SK-N-SH (cell line): ENCODE measurements around the gene FOXP2.
"Not testable (repeated sequence)": the region's sequence is repeated elsewhere in the genome, so short reads cannot be mapped to it uniquely, and the experiment has no call there.

Experiments
- CHD2 ChIP-seq: fragments of 150-350 bp; IDR thresholded peaks from 2 replicates; pipeline ENCODE4 v1.6.1; 2018; ENCODE audit warnings: low read length; ENCODE audit not compliant: partially characterized antibody
- EP300 ChIP-seq, 2 experiments: IDR thresholded peaks; 2 replicates each; pipeline versions ENCODE4 v1.4.0 to v1.6.1; 2012; ENCODE audit warnings: borderline replicate concordance in 1 of 2, low read depth in 1 of 2, low read length in 1 of 2
- GATA2 ChIP-seq: sonication (generic); formaldehyde crosslinking; IDR thresholded peaks from 2 replicates; pipeline ENCODE4 v1.5.0; 2020; ENCODE audit warnings: mild to moderate bottlenecking, missing genetic modification reagents
- POLR2AphosphoS5 ChIP-seq: IDR thresholded peaks from 2 replicates; pipeline ENCODE4 v1.6.1; 2012; ENCODE audit warnings: low read depth, low read length
- RAD21 ChIP-seq: IDR thresholded peaks from 2 replicates; pipeline ENCODE4 v1.6.1; 2012; ENCODE audit warnings: mild to moderate bottlenecking, low read length
- SIN3A ChIP-seq: IDR thresholded peaks from 2 replicates; pipeline ENCODE4 v1.6.1; 2012; ENCODE audit warnings: low read depth, mild to moderate bottlenecking, low read length, moderate library complexity, borderline replicate concordance
- YY1 ChIP-seq: IDR thresholded peaks from 2 replicates; pipeline ENCODE4 v1.4.0; 2012; ENCODE audit warnings: low read depth, mild to moderate bottlenecking
- TF ChIP-seq, protein P1 (sequence below): fragments of 150-350 bp; IDR thresholded peaks from 2 replicates; pipeline ENCODE4 v1.6.1; 2016; ENCODE audit warnings: mild to moderate bottlenecking, low read depth, low read length
- TF ChIP-seq, protein P2 (sequence below): fragments of 200-600 bp; sonication (generic); IDR thresholded peaks from 2 replicates; pipeline ENCODE4 v1.6.1; 2017; ENCODE audit warnings: antibody characterized with exemption, mild to moderate bottlenecking, moderate library complexity
- TF ChIP-seq, protein P3 (sequence below): IDR thresholded peaks from 2 replicates; pipeline ENCODE4 v1.6.1; 2012; ENCODE audit warnings: mild to moderate bottlenecking, low read depth, low read length, moderate library complexity

DNA sequence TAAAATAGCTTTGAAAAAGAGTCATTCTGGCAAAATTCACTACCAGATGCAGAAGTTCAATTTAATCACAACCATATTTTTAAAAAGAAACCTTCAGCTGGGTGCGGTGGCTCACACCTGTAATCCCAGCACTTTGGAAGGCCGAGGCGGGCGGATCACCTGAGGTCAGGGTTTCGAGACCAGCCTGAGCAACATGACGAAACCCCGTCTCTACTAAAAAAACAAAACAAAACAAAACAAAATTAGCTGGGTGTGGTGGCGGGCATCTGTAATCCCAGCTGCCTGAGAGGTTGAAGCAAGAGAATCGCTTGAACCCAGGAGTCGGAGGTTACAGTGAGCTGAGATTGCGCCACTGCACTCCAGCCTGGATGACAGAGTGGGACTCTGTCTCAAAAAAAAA is 194.2 kb downstream of the FOXP2 start:
- not testable (repeated sequence) for TF ChIP-seq GATA2 (CRISPR knock-in tag); RAD21; EP300 (IDR thresholded peaks at IDR 0.05; ENCODE audit: borderline replicate concordance in 1 of 2, low read depth in 1 of 2, low read length in 1 of 2); YY1; SIN3A; POLR2AphosphoS5; CHD2
- TF ChIP-seq, protein P1, sequence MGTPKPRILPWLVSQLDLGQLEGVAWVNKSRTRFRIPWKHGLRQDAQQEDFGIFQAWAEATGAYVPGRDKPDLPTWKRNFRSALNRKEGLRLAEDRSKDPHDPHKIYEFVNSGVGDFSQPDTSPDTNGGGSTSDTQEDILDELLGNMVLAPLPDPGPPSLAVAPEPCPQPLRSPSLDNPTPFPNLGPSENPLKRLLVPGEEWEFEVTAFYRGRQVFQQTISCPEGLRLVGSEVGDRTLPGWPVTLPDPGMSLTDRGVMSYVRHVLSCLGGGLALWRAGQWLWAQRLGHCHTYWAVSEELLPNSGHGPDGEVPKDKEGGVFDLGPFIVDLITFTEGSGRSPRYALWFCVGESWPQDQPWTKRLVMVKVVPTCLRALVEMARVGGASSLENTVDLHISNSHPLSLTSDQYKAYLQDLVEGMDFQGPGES: not testable (repeated sequence)
- TF ChIP-seq, protein P2, sequence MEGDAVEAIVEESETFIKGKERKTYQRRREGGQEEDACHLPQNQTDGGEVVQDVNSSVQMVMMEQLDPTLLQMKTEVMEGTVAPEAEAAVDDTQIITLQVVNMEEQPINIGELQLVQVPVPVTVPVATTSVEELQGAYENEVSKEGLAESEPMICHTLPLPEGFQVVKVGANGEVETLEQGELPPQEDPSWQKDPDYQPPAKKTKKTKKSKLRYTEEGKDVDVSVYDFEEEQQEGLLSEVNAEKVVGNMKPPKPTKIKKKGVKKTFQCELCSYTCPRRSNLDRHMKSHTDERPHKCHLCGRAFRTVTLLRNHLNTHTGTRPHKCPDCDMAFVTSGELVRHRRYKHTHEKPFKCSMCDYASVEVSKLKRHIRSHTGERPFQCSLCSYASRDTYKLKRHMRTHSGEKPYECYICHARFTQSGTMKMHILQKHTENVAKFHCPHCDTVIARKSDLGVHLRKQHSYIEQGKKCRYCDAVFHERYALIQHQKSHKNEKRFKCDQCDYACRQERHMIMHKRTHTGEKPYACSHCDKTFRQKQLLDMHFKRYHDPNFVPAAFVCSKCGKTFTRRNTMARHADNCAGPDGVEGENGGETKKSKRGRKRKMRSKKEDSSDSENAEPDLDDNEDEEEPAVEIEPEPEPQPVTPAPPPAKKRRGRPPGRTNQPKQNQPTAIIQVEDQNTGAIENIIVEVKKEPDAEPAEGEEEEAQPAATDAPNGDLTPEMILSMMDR: not testable (repeated sequence)
- TF ChIP-seq, protein P3, sequence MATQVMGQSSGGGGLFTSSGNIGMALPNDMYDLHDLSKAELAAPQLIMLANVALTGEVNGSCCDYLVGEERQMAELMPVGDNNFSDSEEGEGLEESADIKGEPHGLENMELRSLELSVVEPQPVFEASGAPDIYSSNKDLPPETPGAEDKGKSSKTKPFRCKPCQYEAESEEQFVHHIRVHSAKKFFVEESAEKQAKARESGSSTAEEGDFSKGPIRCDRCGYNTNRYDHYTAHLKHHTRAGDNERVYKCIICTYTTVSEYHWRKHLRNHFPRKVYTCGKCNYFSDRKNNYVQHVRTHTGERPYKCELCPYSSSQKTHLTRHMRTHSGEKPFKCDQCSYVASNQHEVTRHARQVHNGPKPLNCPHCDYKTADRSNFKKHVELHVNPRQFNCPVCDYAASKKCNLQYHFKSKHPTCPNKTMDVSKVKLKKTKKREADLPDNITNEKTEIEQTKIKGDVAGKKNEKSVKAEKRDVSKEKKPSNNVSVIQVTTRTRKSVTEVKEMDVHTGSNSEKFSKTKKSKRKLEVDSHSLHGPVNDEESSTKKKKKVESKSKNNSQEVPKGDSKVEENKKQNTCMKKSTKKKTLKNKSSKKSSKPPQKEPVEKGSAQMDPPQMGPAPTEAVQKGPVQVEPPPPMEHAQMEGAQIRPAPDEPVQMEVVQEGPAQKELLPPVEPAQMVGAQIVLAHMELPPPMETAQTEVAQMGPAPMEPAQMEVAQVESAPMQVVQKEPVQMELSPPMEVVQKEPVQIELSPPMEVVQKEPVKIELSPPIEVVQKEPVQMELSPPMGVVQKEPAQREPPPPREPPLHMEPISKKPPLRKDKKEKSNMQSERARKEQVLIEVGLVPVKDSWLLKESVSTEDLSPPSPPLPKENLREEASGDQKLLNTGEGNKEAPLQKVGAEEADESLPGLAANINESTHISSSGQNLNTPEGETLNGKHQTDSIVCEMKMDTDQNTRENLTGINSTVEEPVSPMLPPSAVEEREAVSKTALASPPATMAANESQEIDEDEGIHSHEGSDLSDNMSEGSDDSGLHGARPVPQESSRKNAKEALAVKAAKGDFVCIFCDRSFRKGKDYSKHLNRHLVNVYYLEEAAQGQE: not testable (repeated sequence)
